Glutamatergic neuron (in vitro differentiated cells): ENCODE measurements around the gene ZMAT2. TPM values are rescaled to one million over a fixed set of nuclear protein-coding genes. Genes with fewer than 3 reads are reported as not detected.
"Not testable (repeated sequence)": the region's sequence is repeated elsewhere in the genome, so short reads cannot be mapped to it uniquely, and the experiment has no call there.

Experiments
- DNase-seq: peaks from one replicate; pipeline ENCODE4 v3.0.0; 2022
- H3K27ac Mint-ChIP-seq: one replicate; pipeline ENCODE4 v1.8.0; 2020; ENCODE audit warnings: mild to moderate bottlenecking, mixed read lengths, inconsistent platforms; ENCODE audit not compliant: unreplicated experiment
- H3K27me3 Mint-ChIP-seq: one replicate; pipeline ENCODE4 v1.8.0; 2020; ENCODE audit warnings: mild to moderate bottlenecking, moderate library complexity, mixed read lengths, inconsistent platforms; ENCODE audit not compliant: unreplicated experiment
- H3K36me3 Mint-ChIP-seq: one replicate; pipeline ENCODE4 v1.8.0; 2020; ENCODE audit warnings: mild to moderate bottlenecking, mixed read lengths, inconsistent platforms; ENCODE audit not compliant: unreplicated experiment
- H3K4me1 Mint-ChIP-seq: one replicate; pipeline ENCODE4 v1.8.0; 2020; ENCODE audit warnings: mild to moderate bottlenecking, low read depth, mixed read lengths, inconsistent platforms; ENCODE audit not compliant: unreplicated experiment
- H3K4me3 Mint-ChIP-seq: one replicate; pipeline ENCODE4 v1.8.0; 2020; ENCODE audit warnings: mild to moderate bottlenecking, mixed read lengths, inconsistent platforms; ENCODE audit not compliant: unreplicated experiment
- H3K9me3 Mint-ChIP-seq: one replicate; pipeline ENCODE4 v1.8.0; 2020; ENCODE audit warnings: mild to moderate bottlenecking, moderate library complexity, mixed read lengths, inconsistent platforms; ENCODE audit not compliant: unreplicated experiment
- total RNA-seq: library from RNA; stranded (reverse); fragmentation: NEBNext Ultra II Directional; extraction: Animal tissue kit (Norgen Biotek cat#: 25700); gene quantifications from one replicate; pipeline ENCODE4 v1.2.1, GENCODE V29; 2021; ENCODE audit not compliant: unreplicated experiment
- TF ChIP-seq, protein P1 (sequence below): fragments of 200-600 bp; sonication (generic); IDR thresholded peaks from one replicate; pipeline ENCODE4 v1.5.0; 2021; ENCODE audit not compliant: partially characterized antibody, unreplicated experiment

The ZMAT2 gene
- total RNA-seq, 1 donor from 2014 or later: 71.3 TPM

DNA sequence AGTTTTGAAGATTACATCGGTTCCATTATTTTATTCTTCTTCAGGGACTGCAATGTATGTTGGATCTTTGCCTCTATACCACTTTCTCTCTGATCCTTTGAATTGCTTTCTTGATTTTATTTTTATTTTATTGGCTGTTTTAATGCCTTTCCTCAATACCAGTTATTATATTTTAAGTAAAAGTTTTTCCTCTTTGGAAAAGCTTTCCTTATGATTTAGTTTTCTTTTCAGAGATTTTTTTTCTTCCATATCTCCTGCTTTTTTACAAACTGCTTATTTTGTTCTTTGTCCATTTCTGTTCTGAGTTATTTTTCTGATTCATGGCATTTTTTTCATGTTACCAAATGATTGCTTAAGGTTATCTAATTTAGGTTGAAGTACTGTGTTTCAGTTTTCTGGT, 11.5 kb downstream of the ZMAT2 start:
- H3K4me3 Mint-ChIP-seq: peak overlapping the region; percentile 61
- peaks cover 8% of the 10 kb centered on the region for H3K9me3 Mint-ChIP-seq

GRCh38 chr5:140713562-140714094, 13.4 kb downstream of the ZMAT2 start:
- Mint-ChIP-seq H3K4me3 (no peak overlapping the region), H3K27ac (no peak overlapping the region), H3K9me3 (peaks cover 8% of the 10 kb centered on the region), H3K4me1 (peaks cover 8% of the 10 kb centered on the region), H3K27me3 (peaks cover 14% of the 10 kb centered on the region), H3K36me3 (peaks cover 4% of the 10 kb centered on the region)
- DNase-seq: no peak
- TF ChIP-seq, protein P1, sequence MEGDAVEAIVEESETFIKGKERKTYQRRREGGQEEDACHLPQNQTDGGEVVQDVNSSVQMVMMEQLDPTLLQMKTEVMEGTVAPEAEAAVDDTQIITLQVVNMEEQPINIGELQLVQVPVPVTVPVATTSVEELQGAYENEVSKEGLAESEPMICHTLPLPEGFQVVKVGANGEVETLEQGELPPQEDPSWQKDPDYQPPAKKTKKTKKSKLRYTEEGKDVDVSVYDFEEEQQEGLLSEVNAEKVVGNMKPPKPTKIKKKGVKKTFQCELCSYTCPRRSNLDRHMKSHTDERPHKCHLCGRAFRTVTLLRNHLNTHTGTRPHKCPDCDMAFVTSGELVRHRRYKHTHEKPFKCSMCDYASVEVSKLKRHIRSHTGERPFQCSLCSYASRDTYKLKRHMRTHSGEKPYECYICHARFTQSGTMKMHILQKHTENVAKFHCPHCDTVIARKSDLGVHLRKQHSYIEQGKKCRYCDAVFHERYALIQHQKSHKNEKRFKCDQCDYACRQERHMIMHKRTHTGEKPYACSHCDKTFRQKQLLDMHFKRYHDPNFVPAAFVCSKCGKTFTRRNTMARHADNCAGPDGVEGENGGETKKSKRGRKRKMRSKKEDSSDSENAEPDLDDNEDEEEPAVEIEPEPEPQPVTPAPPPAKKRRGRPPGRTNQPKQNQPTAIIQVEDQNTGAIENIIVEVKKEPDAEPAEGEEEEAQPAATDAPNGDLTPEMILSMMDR: no peak

More for the DNA sequence above, 11.5 kb downstream of the ZMAT2 start:
- TF ChIP-seq, protein P1: no peak
- Mint-ChIP-seq H3K36me3 (peaks cover 4% of the 10 kb centered on the region), H3K4me1 (peaks cover 8% of the 10 kb centered on the region), H3K27ac (no peak overlapping the region), H3K27me3 (peaks cover 12% of the 10 kb centered on the region)
- no peak for DNase-seq

- not testable (repeated sequence) for H3K27me3 Mint-ChIP-seq, H3K36me3 Mint-ChIP-seq, H3K4me1 Mint-ChIP-seq, H3K9me3 Mint-ChIP-seq, H3K4me3 Mint-ChIP-seq, DNase-seq, H3K27ac Mint-ChIP-seq
Measured at GRCh38 chr5:140716238-140716637, 16.0 kb downstream of the ZMAT2 start.

DNA sequence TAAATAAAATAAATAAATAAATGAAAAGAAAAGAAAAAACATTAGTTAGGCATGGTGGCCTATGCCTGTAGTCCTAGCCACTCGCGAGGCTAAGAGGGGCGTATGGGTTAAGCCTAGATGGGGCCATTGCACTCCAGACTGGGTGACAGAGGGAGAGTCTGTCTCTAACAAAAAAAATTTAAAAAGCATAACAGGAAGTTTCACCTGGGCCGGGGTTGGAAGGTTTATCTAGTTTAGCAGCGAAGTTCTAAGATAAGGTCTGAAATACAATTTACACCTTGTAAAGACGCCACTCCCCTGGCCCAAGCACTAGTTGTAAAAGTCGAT, 18.0 kb downstream of the ZMAT2 start:
- no peaks in the 10 kb centered on the region for H3K4me1 Mint-ChIP-seq
- TF ChIP-seq, protein P1: no peak
- no peak overlapping the region for H3K27ac Mint-ChIP-seq
- H3K9me3 Mint-ChIP-seq: no peaks in the 10 kb centered on the region
- no peaks in the 10 kb centered on the region for H3K36me3 Mint-ChIP-seq
- peaks cover 5% of the 10 kb centered on the region for H3K27me3 Mint-ChIP-seq
- no peak for DNase-seq
- H3K4me3 Mint-ChIP-seq: no peak overlapping the region

- DNase-seq, H3K36me3 Mint-ChIP-seq, H3K27me3 Mint-ChIP-seq, H3K4me3 Mint-ChIP-seq, H3K4me1 Mint-ChIP-seq, H3K27ac Mint-ChIP-seq, H3K9me3 Mint-ChIP-seq: not testable (repeated sequence)
Measured at GRCh38 chr5:140720738-140721137, 20.5 kb downstream of the ZMAT2 start.

DNA sequence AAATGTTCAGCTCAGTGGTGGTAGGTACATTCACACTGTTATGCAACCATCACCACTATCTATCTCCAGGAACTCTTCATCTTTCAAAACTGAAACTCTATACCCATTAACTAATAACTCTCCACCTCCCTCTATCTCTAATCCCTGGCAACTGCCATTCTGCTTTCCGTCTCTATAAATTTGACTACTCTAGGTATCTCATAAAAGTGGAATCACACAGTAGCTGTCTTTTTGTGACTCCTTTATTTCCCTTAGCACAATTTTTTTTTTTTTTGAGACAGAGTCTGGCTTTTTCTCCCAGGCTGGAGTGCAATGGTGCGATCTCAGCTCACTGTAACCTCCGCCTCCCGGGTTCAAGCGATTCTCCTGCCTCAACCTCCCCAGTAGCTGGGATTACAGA, 21.1 kb downstream of the ZMAT2 start:
- not testable (repeated sequence) for DNase-seq, H3K4me1 Mint-ChIP-seq, H3K27ac Mint-ChIP-seq, H3K9me3 Mint-ChIP-seq, H3K36me3 Mint-ChIP-seq, H3K4me3 Mint-ChIP-seq
- peaks cover 11% of the 10 kb centered on the region for H3K27me3 Mint-ChIP-seq
